GM21576 (cell line): ENCODE results near the gene ARL8B.
"Not testable (repeated sequence)": the region's sequence is repeated elsewhere in the genome, so short reads cannot be mapped to it uniquely, and the experiment has no call there.

Experiments
- ATAC-seq: cut with Tn5 transposase; IDR thresholded peaks from one replicate; pipeline ENCODE4 v1.9.1; 2021; ENCODE audit warnings: mild to moderate bottlenecking, moderate library complexity; ENCODE audit not compliant: unreplicated experiment

ARL8B gene

DNA sequence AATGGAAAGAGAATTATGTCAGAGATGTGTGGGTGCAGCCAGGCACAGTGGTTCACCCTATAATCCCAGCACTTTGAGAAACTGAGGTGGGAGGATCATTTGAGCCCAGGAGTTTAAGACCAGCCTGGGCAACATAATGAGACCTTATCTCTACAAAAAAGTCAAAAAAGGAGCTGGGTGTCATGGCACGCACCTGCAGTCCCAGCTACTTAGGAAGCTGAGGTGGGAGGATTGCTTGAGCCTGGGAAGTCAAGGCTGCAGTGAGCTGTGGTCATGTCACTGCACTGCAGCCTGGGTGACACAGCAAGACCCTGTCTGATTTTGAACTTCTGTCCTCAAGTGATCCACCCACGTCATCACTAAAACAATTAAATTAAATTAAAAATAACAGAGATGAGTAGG is 15.2 kb upstream of the ARL8B start:
- ATAC-seq, result not testable (repeated sequence)

GRCh38 chr3:5110337-5110736 is 11.8 kb upstream of the ARL8B start:
- ATAC-seq, result no peak

DNA sequence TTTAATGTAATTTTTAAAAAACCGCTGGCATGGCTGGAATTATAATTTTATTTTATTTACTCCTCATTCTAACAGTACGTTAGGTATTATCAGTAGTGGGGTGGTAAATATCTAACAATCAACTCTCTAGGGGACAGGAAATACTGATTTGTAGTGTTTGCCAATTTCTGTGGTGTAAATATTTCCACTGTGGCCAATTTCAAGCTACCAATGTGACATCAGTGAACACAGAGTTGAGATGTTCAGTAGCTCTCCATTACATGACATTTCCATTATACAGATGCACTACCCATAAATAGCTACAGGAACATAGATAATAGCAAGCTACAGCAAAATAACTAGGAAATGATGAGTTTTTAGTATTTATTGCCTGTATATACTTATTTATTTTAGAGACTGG is 10.0 kb upstream of the ARL8B start:
- ATAC-seq, result no peak

DNA sequence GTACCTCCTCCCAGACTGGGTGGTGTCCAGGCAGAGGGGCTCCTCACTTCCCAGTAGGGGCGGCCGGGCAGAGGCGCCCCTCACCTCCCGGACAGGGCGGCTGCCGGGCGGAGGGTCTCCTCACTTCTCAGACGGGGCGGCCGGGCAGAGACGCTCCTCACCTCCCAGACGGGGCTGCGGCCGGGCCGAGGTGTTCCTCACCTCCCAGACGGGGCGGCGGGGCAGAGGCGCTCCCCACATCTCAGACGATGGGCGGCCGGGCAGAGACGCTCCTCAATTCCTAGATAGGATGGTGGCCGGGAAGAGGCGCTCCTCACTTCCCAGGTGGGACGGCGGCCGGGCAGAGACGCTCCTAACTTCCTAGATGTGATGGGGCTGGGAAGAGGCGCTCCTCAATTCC is 8.4 kb upstream of the ARL8B start:
- ATAC-seq, result not testable (repeated sequence)

DNA sequence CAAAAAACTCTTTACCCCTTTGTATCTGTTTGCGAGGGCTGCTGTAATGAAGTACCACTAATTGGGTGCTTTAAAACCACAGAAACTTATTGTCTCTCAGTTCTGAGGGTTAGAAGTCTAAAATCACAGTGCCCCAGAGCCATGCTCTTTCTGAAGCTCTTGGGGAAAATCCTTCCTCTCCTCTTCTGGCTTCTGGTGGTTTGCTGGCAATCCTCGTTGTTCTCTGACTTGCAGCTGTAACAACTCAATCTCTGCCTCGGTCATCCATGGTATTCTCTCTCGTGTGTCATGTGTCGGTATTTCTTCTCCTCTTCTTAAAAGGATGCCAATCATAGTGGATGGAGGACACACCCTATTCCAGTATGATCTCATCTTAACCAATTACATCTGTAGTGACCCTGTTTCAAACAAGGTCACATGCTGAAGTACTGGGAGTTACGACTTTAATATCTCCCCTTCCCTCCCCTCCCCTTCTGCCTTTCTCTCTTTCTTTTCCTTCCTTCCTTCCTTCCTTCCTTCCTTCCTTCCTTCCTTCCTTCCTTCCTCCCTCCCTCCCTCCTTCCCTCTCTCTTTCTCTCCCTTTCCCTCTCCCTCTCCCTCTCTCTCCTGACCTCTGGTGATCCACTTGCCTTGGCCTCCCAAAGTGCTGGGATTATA is 6.5 kb upstream of the ARL8B start:
- no peak for ATAC-seq

GRCh38 chr3:5116538-5116937 is 5.6 kb upstream of the ARL8B start:
- ATAC-seq, result no peak

GRCh38 chr3:5120446-5120845 is 1.6 kb upstream of the ARL8B start:
- ATAC-seq, result no peak

GRCh38 chr3:5122741-5123706 is 932 bp downstream of the ARL8B start:
- ATAC-seq, result peak; percentile 27

DNA sequence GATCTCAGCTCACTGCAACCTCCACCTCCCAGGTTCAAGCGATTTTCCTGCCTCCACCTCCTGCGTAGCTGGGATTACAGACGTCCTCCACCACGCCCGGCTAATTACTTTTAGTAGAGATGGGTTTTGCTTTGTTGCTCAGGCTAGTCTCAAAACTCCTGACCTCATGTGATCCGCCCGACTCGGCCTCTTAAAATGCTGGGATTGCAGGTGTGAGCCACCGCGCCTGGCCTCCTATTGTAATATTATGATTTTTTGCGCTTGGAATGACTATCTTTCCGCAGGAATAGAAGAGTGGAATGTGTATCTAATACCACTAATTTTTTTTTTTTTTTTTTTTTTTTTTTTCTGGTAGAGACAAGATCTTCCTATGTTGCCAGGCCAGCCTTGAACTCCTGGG is 1.8 kb downstream of the ARL8B start:
- no peak for ATAC-seq

DNA sequence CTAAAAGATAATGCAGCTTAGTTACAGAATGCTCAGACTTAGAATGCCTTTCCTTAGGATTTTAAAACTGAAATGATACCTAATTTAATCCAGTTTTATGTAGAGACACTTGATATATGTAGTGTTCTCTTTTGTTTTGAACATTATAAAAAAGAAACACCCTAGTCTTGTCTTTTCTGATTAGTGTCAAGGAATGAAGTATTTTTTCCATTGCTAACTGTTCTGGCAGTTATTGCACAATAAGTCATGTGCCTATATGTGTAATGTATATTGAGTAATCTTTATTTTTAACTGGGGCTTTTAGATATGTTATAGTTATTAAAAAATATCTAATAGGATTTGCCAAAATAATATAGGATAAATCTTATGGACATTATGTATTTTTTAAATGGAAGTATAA is 4.5 kb downstream of the ARL8B start:
- ATAC-seq, result no peak

- ATAC-seq, result no peak
These were observed 6.8 kb downstream of the ARL8B start for GRCh38 chr3:5128849-5129248.

GRCh38 chr3:5133239-5134018 is 11.3 kb downstream of the ARL8B start:
- no peak for ATAC-seq

DNA sequence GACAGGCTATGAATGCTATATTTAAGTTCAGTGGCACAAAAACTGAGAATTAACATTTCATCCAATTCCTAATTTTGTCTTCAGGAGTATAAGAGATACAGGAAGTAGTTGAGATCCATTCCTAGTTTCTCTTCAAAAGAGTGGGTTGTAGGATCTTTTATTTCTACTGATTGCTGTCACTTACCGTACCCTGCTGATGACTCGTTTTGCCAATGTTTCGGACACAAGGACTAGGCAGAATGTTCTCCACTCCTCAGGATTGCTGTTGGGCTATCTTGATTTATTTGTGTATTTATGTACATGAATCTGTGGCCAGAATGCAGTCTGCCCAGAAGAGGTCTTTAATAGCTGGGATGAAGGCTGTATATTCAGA is 11.9 kb downstream of the ARL8B start:
- no peak for ATAC-seq

DNA sequence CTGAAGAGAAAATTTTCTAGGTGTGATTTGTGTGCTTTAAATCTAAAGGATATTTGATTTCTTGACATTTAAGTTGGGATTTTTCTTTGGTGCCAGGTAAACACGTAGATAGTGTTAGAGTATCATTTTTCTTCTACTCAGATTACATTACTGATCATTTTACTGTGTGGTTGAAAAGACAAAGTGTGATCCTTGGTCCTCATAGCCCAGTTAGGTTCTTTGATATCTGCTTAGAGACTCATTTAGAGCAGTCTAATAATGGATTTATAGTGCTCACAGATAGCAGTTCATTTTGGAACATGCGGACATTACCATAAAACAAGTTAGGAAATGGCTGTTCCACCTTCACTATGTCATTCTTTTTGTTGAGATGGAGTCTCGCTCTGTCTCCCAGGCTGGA is 12.4 kb downstream of the ARL8B start:
- ATAC-seq, result no peak

GRCh38 chr3:5136211-5136918 is 14.3 kb downstream of the ARL8B start:
- peak; percentile 74 for ATAC-seq

DNA sequence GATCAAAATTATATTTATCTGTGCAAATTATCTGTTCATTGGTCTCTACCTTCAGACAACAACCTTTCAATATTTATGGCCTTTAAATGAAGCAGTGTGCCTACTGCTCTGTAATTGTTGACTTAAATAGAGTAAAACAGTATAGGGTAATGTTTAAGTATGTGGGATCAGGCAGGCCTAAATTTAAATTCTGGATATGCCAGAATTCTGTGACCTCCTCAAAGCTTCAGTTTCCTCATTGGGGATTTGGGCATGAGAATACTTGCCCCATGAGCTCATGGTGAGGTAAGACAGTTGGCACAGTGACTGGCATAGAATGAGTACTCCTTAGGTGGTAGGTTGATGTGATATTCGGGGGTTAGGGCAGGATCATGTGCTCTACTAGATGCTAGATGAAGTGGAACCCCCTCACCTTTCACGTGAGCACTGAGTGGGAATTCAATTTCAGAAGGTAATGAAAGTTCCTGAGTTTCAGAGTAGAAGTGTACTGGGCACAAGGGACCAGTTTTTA is 14.9 kb downstream of the ARL8B start:
- ATAC-seq, result peak; percentile 23

DNA sequence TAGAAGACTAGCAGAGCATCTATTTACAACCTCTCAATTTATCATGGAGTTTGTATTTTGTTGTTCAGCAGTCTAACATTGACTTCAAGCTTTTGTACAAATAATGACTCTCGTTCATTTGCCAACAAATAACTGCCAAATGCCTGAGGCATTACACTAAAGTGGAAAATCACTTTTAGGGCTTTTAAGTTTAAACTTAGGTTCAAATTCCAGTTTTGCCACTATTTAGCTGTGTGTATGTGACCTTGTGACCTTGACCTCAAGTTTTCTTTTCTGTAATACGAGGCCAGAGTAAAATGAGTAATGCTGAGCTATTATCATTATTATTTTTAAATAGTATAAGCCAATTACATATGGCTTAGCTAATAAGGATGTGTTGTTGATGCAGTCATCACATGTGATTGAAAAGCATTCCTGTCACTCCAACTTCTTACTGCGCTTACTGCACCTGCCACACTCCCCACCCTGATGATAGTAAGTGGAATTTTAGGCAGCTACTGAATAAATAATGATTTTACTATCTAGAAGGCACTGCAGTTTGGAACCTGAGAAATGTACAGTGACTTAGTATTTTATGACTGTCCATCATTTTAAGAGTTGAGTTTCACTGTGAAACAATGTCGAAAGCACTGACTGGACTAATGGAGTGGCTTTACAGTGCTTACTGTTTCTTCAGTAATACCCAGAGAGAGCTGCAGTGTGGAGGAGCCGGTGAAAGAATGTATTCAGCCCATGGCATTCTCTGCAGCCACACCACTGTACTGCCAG is 16.3 kb downstream of the ARL8B start:
- ATAC-seq, result no peak

- ATAC-seq, result no peak
These were observed 18.1 kb downstream of the ARL8B start for GRCh38 chr3:5140230-5140621.

DNA sequence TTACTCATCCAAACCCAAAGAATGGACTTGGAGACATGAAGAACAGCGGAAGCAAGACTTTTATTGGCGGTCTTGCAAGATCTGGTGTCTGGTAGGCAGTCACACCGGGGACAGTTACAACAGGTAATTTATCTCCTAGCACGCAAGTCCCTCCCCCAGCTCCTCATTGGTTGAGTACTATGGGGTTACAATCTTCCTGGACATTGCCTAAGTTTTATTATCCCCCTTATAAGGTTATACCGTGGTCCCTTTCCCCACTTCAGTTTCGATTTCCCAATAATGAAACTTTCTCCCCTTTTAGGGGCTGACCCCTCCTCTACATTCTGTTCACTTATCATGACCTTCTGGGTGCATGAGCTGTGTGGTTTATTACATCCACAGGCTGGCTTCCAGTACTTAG is 18.7 kb downstream of the ARL8B start:
- no peak for ATAC-seq

DNA sequence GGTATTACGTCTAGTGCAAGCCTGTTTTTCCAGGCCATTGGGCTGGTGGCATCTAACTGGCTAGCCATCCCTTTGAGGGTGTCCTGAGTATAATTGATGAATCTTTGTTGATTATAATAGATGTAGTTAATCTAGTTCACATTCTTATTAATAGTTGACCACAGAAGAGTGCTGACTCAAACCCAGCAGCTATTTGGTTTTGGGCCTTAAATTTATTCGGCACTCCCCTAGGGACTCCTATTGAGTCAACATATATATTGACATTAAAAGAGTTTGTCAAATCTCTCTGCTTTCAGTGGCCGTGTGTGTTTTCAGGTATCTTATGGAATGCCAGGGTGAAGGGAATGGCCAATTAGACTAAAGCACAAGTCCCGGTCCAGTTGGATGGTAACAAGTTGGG is 19.7 kb downstream of the ARL8B start:
- ATAC-seq, result no peak
